Activated T-cell treated with anti-CD3 and anti-CD28 coated beads, Interleukin-2, amount 50 U/mL, for 4 hours (primary cell): ENCODE data around the gene YBX1. TPM values are rescaled to one million over a fixed set of nuclear protein-coding genes. Genes with fewer than 3 reads are reported as not detected.
A peak's percentile ranks its signal among the peaks of the same experiment; 100 is the strongest.

Experiments
- ATAC-seq, 2 donors: fragments of 200-7000 bp; cut with Tn5 transposase; one replicate each; pipeline ENCODE4 v1.10.0; 2021
- DNase-seq: peaks from one replicate; pipeline ENCODE4 v3.0.0-alpha.2; 2020
- H3K27me3 Mint-ChIP-seq: one replicate; pipeline ENCODE4 v1.8.0; 2021; ENCODE audit warnings: low read depth, mixed read lengths
- H3K36me3 Mint-ChIP-seq: one replicate; pipeline ENCODE4 v1.8.0; 2022; ENCODE audit warnings: mixed read lengths; ENCODE audit not compliant: insufficient read depth
- H3K4me1 Mint-ChIP-seq: one replicate; pipeline ENCODE4 v1.8.0; 2021; ENCODE audit warnings: low read depth, mixed read lengths
- H3K4me3 Mint-ChIP-seq: one replicate; pipeline ENCODE4 v1.8.0; 2021; ENCODE audit warnings: mild to moderate bottlenecking, moderate library complexity, mixed read lengths
- H3K9me3 Mint-ChIP-seq: one replicate; pipeline ENCODE4 v1.8.0; 2021; ENCODE audit warnings: mixed read lengths
- total RNA-seq, 3 donors: library from RNA; stranded (reverse); gene quantifications; one replicate each; pipeline ENCODE4 v1.2.1, GENCODE V29; 2021

YBX1 gene
- 1,000 to 10,000 TPM; 1,281 to 1,520 (median 1,366) TPM for total RNA-seq

DNA sequence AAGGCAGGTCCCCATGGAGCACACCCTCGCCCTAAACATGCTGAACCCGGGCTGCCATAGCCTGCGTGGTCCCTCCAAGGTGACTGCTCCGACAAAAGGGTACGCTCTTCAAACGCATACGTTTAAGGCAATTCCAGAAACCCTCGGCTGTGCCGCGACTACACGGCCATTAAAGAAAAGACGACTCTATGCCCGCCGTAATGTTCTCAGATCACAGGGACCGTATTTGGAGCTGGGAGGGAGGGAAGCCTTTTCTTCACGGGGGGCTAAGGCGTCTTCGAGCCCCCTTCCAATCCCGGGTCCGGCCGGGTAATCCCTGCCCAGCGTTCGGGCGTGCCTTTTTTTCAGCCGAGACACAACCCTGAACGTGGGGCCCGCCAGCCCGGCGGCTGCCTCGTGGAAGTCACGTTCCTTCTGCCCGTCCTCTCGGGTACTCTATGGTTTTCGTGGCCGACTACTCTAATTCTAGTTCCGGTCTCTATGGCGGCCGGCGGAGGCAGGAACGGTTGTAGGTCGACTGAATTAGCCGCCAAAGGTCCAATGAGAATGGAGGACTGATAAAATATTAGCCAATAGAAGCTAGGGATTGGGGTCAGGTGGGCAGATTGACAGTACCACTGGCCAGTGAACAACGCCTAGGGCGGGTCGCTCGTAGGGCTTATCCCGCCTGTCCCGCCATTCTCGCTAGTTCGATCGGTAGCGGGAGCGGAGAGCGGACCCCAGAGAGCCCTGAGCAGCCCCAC lies at the start of gene YBX1:
YBX1 (plus strand) TSS at position 678 of the 743 bp plus-strand sequence. CDS start 148 bp downstream, outside the sequence.
- DNase-seq (peak; percentile 94), ATAC-seq (peak; percentile 92 to 93)
- Mint-ChIP-seq H3K4me3 (peak within 1 kb of the TSS; percentile 96), H3K27me3 (no peaks in the 10 kb centered on the region), H3K9me3 (no peaks in the 10 kb centered on the region), H3K36me3 (peaks cover 28% of the 10 kb centered on the region), H3K4me1 (peaks cover 44% of the 10 kb centered on the region)

DNA sequence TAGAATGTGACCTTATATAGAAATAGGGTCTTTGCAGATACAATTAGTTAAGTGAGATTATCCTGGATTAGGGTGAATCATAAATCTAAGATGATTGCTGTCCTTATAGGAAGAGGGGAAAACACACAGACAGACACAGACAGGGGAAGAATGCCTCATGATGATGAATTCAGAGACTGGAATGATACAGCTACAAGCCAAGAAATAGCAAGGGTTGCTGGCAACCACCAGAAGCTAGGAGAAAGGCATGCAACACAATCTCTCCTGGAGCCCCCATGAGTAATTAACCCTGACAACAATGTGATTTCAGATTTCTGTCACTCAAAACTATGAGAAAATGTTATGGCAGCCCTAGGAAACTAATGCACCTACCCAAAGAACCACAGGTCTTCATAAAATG lies 43.1 kb upstream of the YBX1 start:
- Mint-ChIP-seq H3K4me3 (no peak overlapping the region), H3K27me3 (no peaks in the 10 kb centered on the region)

DNA sequence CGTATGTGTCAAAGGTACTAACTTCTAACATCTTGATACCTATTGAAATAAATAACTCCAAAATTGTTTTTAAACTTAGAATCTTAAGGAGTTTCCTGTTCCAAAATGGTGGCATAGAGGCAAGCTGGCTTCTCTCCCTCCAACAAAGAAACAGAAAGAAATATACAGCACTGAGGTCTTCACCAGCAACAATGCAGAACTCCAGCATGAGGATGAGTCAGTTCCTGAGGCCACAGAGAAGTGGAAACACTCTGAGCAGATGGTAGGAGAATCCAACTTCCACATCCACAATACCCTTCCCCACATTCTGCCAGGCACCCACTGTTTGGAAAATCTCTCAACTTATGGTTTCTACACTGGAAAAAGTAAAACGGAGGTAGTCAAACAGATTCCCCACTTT lies 36.2 kb upstream of the YBX1 start:
- Mint-ChIP-seq H3K4me1 (no peaks in the 10 kb centered on the region), H3K9me3 (peaks cover 8% of the 10 kb centered on the region), H3K36me3 (peaks cover 14% of the 10 kb centered on the region), H3K27me3 (peaks cover 4% of the 10 kb centered on the region), H3K4me3 (no peak overlapping the region)
- DNase-seq (no peak), ATAC-seq (no peak)

More for the DNA sequence above, 43.1 kb upstream of the YBX1 start:
- H3K4me1 Mint-ChIP-seq, result no peaks in the 10 kb centered on the region
- H3K9me3 Mint-ChIP-seq, result no peaks in the 10 kb centered on the region
- DNase-seq (no peak), ATAC-seq (no peak)
- peaks cover 1% of the 10 kb centered on the region for H3K36me3 Mint-ChIP-seq

DNA sequence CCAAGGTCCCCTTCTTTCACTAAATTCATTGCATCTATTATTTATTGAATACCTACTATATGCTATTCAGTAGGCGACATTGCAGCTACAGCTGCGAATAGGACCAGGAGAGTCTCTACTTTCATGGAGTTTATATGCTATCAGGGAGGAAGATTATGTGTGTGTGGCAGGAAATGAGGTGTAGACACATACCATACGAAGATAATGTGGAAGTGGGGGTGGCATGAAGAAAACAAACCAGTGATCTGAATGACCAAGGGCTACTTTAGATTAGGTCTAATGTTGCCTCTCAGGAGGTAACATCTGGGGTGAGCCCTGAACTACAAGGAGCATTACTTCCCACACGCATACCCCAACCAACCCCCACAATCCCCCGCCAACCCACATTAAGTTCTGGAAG lies 25.0 kb upstream of the YBX1 start:
- no peaks in the 10 kb centered on the region for H3K27me3 Mint-ChIP-seq
- H3K36me3 Mint-ChIP-seq, result peaks cover 14% of the 10 kb centered on the region
- DNase-seq (no peak), ATAC-seq (no peak)
- no peaks in the 10 kb centered on the region for H3K9me3 Mint-ChIP-seq
- H3K4me1 Mint-ChIP-seq, result peaks cover 46% of the 10 kb centered on the region
- H3K4me3 Mint-ChIP-seq, result peak overlapping the region; percentile 99

DNA sequence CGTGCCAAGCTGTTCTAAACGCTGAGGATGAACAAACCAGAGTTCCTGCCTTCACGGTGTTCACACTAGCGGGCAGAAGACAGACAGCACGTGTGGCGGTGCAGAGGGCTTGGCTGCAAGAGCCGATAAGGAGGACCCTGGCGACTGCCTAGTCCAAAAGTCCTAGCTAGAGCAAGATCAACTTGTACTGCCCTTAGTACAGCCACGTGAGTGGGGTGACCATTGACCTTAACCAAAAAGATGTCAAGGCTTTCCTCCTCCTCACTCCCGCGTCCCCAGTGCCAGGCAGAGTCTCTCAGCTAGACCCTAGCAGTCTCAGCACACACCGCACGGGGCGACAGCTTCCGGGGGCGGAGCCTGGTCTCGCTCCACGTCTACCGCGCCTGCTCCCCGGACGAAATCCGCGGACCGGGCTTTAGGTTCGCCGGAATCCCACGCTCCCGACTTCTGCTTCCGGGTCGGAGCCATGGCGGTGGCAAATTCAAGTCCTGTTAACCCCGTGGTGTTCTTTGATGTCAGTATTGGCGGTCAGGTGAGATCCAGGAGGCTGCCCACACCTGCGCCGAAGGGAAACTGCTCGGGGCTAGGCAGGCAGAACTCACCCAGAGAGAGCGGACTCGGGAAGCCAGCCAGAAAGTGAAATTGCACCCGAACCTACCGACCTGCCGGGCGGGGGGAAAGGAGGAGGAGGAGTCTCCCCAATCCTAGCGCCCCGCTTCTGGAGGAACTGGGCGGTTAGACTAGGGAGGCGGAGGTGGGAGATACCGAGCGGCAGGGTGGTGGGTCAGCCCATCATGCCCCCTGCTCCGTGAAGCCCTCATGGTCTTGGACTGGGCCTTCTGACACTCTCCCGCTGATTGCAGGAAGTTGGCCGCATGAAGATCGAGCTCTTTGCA lies 24.0 kb upstream of the YBX1 start, which contains the start of gene PPIH:
PPIH (plus strand) TSS at position 443 of the 896 bp plus-strand sequence; CDS start at position 467, 24 bp downstream.
- Mint-ChIP-seq H3K36me3 (peaks cover 15% of the 10 kb centered on the region), H3K4me3 (peak within 1 kb of the TSS; percentile 99)
- peak; percentile 98 to 99 for ATAC-seq

DNA sequence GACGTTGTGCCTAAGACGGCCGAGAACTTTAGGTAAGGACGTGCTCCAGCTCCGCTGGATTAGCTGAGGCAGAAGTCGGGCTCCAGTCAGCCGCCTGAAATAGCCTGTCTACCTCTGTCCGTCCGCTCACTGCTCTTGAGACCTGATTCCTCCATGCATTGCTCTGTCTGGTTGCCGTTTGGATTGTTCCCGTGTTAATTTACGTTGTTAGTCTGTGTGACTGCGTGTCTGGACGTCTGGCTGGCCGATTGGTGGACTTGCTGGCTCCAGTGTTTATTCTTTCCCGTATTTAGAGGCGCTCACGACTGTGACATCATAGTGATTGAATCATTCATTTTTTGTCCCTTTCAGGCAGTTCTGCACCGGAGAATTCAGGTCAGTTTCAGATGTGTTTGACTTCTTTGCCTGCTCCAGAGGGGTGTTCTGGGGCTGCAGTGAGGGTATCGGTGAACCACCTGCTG lies 23.3 kb upstream of the YBX1 start:
- Mint-ChIP-seq H3K4me1 (peaks cover 46% of the 10 kb centered on the region), H3K9me3 (no peaks in the 10 kb centered on the region), H3K4me3 (peak overlapping the region; percentile 99), H3K36me3 (peaks cover 18% of the 10 kb centered on the region), H3K27me3 (no peaks in the 10 kb centered on the region)
- DNase-seq (no peak), ATAC-seq (no peak)

More for the DNA sequence above, 24.0 kb upstream of the YBX1 start, which contains the start of gene PPIH:
- H3K9me3 Mint-ChIP-seq, result no peaks in the 10 kb centered on the region
- no peaks in the 10 kb centered on the region for H3K27me3 Mint-ChIP-seq
- H3K4me1 Mint-ChIP-seq, result peaks cover 46% of the 10 kb centered on the region
- DNase-seq, result peak; percentile 92

DNA sequence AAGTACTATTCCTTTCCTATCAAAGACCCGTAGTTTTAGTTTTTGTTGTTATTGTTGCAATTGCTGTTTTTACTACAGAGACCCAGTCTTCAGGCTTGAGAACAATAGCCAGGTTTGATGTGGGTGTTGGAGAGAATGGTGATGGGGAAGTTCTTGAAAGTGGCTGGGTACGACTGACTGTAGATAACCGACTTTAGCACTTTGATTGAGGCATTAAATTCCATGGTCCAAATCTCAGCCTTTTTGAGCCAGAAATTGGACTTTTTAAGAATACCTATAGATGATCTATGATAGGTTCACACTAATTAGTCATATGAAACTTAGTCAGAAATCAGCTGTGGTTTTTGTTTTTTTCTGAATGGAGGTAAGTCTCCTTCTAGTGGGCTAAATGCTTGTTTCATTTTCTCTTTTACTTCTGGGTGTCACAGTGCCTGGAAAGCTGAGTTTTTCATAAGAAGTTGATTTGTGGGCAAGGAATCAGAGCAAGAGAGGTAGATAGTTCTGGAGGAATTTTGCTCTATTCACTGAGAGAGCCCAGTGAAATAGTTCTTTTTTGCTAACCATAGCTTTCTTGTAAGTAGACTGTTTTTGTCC lies 21.2 kb upstream of the YBX1 start:
- DNase-seq, result no peak
- H3K4me1 Mint-ChIP-seq, result peaks cover 46% of the 10 kb centered on the region
- H3K36me3 Mint-ChIP-seq, result peaks cover 28% of the 10 kb centered on the region
- H3K4me3 Mint-ChIP-seq, result peak overlapping the region; percentile 54
- ATAC-seq, result peak; percentile 42 to 56
- no peaks in the 10 kb centered on the region for H3K27me3 Mint-ChIP-seq
- H3K9me3 Mint-ChIP-seq, result no peaks in the 10 kb centered on the region

DNA sequence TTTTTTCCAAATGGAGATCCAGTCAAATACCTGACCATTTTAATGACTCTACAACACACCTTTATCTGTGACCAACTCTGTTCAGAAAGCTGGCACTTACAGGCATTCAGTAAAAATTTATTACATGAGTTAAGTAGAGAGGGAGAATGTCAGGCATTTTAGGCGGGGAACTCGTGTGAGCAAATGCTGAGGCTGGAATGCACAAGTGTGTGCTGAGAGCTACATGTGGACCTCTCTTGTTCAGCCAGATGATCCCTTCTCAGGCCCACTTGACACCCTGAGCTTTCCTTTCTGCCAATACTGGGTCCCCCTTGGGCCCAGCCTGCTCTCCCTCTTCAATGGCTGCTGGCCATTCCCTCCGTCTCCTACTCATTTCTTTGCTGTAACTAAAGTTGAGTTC lies 12.3 kb upstream of the YBX1 start:
- H3K27me3 Mint-ChIP-seq, result no peaks in the 10 kb centered on the region
- no peaks in the 10 kb centered on the region for H3K9me3 Mint-ChIP-seq
- no peak overlapping the region for H3K4me3 Mint-ChIP-seq
- DNase-seq (no peak), ATAC-seq (no peak)
- H3K4me1 Mint-ChIP-seq, result no peaks in the 10 kb centered on the region
- H3K36me3 Mint-ChIP-seq, result peaks cover 47% of the 10 kb centered on the region

DNA sequence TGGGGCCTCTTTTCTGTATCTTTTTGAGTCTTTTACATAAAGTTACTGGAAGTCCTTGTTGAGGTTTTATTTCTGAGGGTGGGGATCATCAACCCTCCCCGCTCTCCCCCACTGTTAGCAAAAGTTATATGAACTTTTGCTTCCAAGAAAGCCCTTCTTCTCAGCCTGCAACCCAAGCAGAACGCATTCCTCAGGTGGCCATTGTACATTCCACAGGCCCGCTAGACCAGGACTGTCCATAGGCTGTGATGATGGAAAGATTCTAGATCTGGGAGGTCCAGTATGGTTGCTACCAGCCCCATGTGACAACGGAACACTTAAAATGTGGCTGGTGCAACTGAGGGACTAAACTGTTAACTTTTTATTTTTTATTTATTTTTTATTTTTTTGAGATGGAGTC lies 11.8 kb upstream of the YBX1 start:
- peaks cover 51% of the 10 kb centered on the region for H3K36me3 Mint-ChIP-seq

DNA sequence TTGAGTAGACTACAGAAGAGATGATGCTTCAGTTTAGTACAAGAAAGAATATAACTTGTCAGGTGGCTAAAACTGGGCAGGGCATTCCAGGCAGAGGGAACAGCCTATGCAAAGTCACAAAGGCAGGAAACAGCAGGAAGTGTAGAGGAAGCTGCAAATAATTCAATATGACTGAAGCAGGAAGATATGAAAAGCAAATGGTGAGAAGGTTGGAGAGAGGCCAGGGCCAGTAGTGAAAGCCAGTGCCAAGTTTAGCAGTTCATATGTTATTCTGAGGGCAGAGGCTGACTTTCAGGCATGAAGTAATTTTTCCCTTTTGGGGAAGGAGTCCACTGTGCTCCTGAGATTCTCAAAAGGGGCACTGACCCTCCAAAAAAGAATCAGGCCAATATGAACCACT lies 8.0 kb upstream of the YBX1 start:
- no peaks in the 10 kb centered on the region for H3K9me3 Mint-ChIP-seq
- H3K4me1 Mint-ChIP-seq, result no peaks in the 10 kb centered on the region
- DNase-seq (no peak), ATAC-seq (no peak)
- no peaks in the 10 kb centered on the region for H3K27me3 Mint-ChIP-seq
- H3K36me3 Mint-ChIP-seq, result peaks cover 27% of the 10 kb centered on the region
- H3K4me3 Mint-ChIP-seq, result no peak overlapping the region

More for the DNA sequence above, 11.8 kb upstream of the YBX1 start:
- no peaks in the 10 kb centered on the region for H3K4me1 Mint-ChIP-seq
- no peaks in the 10 kb centered on the region for H3K27me3 Mint-ChIP-seq
- ATAC-seq (no peak), DNase-seq (no peak)
- H3K4me3 Mint-ChIP-seq, result no peak overlapping the region
- no peaks in the 10 kb centered on the region for H3K9me3 Mint-ChIP-seq

DNA sequence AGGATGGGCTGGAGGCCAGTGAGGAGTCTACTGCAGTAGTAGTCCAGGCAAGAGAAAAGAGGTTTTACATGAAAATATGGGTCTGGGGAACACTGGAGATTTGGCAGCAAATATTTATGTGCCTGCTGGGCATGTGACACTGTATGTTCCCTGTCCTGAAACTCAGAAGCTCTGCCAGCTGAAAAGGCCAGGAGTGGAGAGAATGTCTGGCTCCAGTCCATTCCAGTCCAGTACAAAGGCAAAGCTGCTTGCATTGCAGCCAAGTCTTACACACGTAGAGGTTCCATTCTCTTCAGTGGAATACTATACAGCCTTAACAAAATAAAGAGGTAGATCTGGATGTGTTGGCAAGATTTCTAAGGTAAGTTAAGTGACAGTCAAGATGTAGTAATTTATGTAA lies 7.5 kb upstream of the YBX1 start:
- peaks cover 26% of the 10 kb centered on the region for H3K36me3 Mint-ChIP-seq
- peaks cover under 1% of the 10 kb centered on the region for H3K4me1 Mint-ChIP-seq
- DNase-seq, result no peak
- H3K9me3 Mint-ChIP-seq, result no peaks in the 10 kb centered on the region
- no peak for ATAC-seq
- H3K27me3 Mint-ChIP-seq, result no peaks in the 10 kb centered on the region
- no peak overlapping the region for H3K4me3 Mint-ChIP-seq

DNA sequence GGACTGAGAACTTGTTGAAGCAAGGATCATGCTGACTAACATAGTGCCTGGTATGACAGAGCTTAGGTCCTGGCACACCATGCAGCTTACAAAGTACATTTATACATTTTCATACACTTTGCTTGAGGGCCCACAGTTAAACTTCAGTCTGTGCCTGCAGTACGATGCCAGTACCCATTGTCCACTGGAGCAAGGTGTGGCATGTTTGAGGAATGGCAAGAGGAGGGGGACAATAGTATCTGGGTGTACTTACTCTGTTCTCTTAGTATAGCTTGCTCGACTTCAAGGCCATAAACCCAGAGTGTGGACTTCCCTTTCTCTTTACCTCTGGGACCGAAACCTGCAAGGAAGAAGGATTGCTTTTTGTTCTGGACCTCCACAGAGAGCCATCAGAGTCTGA lies 6.8 kb upstream of the YBX1 start:
- DNase-seq, result no peak
- Mint-ChIP-seq H3K36me3 (peaks cover 22% of the 10 kb centered on the region), H3K9me3 (no peaks in the 10 kb centered on the region), H3K4me3 (no peak overlapping the region), H3K27me3 (no peaks in the 10 kb centered on the region), H3K4me1 (peaks cover 8% of the 10 kb centered on the region)
- no peak for ATAC-seq

DNA sequence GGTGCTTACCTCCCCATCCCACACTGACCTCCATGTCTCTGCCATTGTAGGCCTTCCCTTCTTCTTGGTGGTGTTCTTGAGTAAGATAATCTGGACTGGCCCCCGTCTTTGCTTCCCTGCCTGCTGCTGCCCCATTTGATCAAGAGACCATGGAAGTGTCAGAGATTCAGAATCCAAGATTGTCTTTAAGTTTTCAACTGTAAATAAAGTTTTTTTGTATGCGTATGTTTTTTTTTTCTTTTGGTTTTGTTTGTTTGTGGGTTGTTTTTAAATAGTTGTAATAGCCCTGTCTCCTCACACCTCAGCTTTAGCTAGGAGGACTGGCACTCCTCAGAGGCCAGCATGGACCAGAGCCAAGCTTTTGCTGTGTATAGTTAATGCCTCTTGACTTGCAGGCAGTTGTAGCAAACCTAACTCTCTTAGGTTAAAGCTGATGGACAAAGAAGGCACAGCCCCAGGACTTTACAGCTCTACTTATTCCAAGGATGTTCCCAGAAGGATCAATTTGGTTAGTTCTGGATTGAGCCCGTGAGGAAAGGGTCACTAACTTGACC lies 5.6 kb upstream of the YBX1 start:
- Mint-ChIP-seq H3K27me3 (no peaks in the 10 kb centered on the region), H3K9me3 (no peaks in the 10 kb centered on the region), H3K4me1 (peaks cover 17% of the 10 kb centered on the region), H3K36me3 (peaks cover 19% of the 10 kb centered on the region), H3K4me3 (no peak overlapping the region)
- DNase-seq, result no peak
- ATAC-seq, result no peak
